ENCODE data around the gene ST3GAL4. TPM values are rescaled to one million over a fixed set of nuclear protein-coding genes. Genes with fewer than 3 reads are reported as not detected.

ST3GAL4 gene
- total and polyA plus RNA-seq, 10 of the 15 experiments (the other 5 are each of a cell fraction or from before 2014, with no cell fraction given): 3.8 to 8.1 (median 6.5) TPM; not detected in 2

DNA sequence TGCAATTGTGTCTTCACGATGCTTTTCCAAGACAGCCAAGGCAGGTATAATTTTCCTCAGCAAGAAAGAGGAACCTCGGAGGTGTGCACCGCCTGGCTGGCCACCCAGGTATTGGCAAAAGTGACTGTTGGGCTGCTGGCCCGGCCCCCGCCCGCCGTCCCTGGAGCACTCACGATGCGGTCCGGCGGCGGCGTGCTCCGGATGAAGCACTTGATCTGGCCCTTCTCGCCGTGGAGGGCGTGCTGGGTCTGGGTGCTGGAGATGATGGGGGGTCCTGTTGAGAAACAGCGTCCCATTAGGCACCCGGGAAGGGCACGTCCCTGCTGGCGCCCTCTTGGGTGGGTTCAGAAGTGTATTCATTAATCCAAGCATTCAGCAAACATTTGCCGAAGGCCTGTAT lies 84.8 kb downstream of the ST3GAL4 start:
- 59% methylated on average over 22 of the region's 22 CpGs for WGBS (ENCODE audit: insufficient coverage, insufficient replicate concordance, low lambda C conversion rate, missing lambda C conversion rate)
- intact Hi-C loops (cut with micrococcal nuclease; ENCODE audit: unreplicated experiment): loop anchor here (1.0 to 10.0 kb wide), 6 partner anchors 125 to 1053 kb away; no protein-coding TSS in a partner anchor
- no peak for ATAC-seq
- ChIA-PET CTCF (interaction anchor here (0.6 to 6.5 kb wide), 19 partner anchors 9 to 905 kb away, joined by 3 to 125 read pairs (median 5); no protein-coding TSS in a partner anchor), POLR2A (interaction anchor here (1.0 kb wide), 1 partner anchor 41 kb away, joined by 3 read pairs; no protein-coding TSS in a partner anchor), RAD21 (ENCODE audit: unreplicated experiment) (interaction anchor here (0.7 to 3.7 kb wide), 6 partner anchors 40 to 905 kb away, joined by 3 to 33 read pairs (median 9); no protein-coding TSS in a partner anchor), SMC1A (ENCODE audit: uncharacterized antibody, unreplicated experiment) (interaction anchor here (0.9 to 7.9 kb wide), 8 partner anchors 11 to 1053 kb away, joined by 3 to 79 read pairs (median 6); no protein-coding TSS in a partner anchor)
- Histone ChIP-seq H3K36me3 (ENCODE audit: control insufficient read depth in 2 of 2, insufficient read depth in 2 of 2, low read length in 1 of 2) (no peaks in the 10 kb centered on the region), H3K79me2 (ENCODE audit: control insufficient read depth, insufficient read depth, low read length) (no peaks in the 10 kb centered on the region), H3K9me3 (replicated peaks; ENCODE audit: control insufficient read depth, insufficient read depth, low read length) (no peaks in the 10 kb centered on the region), H3K4me1 (ENCODE audit: control insufficient read depth, insufficient read depth, low read length) (no peaks in the 10 kb centered on the region), H2AFZ (ENCODE audit: control insufficient read depth, low read depth, low read length) (no peak overlapping the region), H3K4me2 (ENCODE audit: control insufficient read depth, insufficient read depth) (no peak overlapping the region), H4K20me1 (ENCODE audit: control insufficient read depth, insufficient read depth) (no peaks in the 10 kb centered on the region; the same call in 1 of the 2 replicates), H3K4me3 (no peak overlapping the region), H3K9ac (ENCODE audit: control insufficient read depth, insufficient read depth, low read length) (no peak overlapping the region), H3K27ac (ENCODE audit: control insufficient read depth, insufficient read depth) (no peak overlapping the region), H3K27me3 (replicated peaks in 1 of 2; ENCODE audit: control insufficient read depth in 2 of 2, insufficient read depth in 2 of 2, low read length in 1 of 2) (no peaks in the 10 kb centered on the region; a peak in 1 of 4 replicates)
- no TSS peak for BruUV-seq (replicated peaks)
- TF ChIP-seq, protein P1, sequence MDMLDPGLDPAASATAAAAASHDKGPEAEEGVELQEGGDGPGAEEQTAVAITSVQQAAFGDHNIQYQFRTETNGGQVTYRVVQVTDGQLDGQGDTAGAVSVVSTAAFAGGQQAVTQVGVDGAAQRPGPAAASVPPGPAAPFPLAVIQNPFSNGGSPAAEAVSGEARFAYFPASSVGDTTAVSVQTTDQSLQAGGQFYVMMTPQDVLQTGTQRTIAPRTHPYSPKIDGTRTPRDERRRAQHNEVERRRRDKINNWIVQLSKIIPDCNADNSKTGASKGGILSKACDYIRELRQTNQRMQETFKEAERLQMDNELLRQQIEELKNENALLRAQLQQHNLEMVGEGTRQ (IDR thresholded peaks at IDR 0.05; ENCODE audit: borderline replicate concordance, low read depth, low read length): no peak
- TF ChIP-seq DPF2 (IDR thresholded peaks at IDR 0.05): no peak
- TF ChIP-seq MTA3 (IDR thresholded peaks at IDR 0.05; ENCODE audit: borderline replicate concordance, low read length): no peak
- no peak for TF ChIP-seq RAD21 (IDR thresholded peaks at IDR 0.05; ENCODE audit: insufficient read depth, low read depth, low read length)
- TF ChIP-seq ZNF622 (IDR thresholded peaks at IDR 0.05): no peak
- TF ChIP-seq STAT3 (IDR thresholded peaks at IDR 0.05; ENCODE audit: low read depth, low read length): no peak
- TF ChIP-seq, protein P2, sequence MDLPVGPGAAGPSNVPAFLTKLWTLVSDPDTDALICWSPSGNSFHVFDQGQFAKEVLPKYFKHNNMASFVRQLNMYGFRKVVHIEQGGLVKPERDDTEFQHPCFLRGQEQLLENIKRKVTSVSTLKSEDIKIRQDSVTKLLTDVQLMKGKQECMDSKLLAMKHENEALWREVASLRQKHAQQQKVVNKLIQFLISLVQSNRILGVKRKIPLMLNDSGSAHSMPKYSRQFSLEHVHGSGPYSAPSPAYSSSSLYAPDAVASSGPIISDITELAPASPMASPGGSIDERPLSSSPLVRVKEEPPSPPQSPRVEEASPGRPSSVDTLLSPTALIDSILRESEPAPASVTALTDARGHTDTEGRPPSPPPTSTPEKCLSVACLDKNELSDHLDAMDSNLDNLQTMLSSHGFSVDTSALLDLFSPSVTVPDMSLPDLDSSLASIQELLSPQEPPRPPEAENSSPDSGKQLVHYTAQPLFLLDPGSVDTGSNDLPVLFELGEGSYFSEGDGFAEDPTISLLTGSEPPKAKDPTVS (IDR thresholded peaks at IDR 0.05; ENCODE audit: low read depth, low read length): no peak
- DNase-seq (ENCODE audit: low read depth, low spot score): no peak
- in situ Hi-C loops (cut with MboI): loop anchor here (10.0 kb wide), 2 partner anchors 545 to 1055 kb away; no protein-coding TSS in a partner anchor
- FAIRE-seq: no peak

All from GM12878 (cell line).